ENCODE measurements around the gene GTF2B.
"Not testable (repeated sequence)": the region's sequence is repeated elsewhere in the genome, so short reads cannot be mapped to it uniquely, and the experiment has no call there.

- TF ChIP-seq, protein P1, sequence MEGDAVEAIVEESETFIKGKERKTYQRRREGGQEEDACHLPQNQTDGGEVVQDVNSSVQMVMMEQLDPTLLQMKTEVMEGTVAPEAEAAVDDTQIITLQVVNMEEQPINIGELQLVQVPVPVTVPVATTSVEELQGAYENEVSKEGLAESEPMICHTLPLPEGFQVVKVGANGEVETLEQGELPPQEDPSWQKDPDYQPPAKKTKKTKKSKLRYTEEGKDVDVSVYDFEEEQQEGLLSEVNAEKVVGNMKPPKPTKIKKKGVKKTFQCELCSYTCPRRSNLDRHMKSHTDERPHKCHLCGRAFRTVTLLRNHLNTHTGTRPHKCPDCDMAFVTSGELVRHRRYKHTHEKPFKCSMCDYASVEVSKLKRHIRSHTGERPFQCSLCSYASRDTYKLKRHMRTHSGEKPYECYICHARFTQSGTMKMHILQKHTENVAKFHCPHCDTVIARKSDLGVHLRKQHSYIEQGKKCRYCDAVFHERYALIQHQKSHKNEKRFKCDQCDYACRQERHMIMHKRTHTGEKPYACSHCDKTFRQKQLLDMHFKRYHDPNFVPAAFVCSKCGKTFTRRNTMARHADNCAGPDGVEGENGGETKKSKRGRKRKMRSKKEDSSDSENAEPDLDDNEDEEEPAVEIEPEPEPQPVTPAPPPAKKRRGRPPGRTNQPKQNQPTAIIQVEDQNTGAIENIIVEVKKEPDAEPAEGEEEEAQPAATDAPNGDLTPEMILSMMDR (IDR thresholded peaks at IDR 0.05): not testable (repeated sequence)
- TF ChIP-seq POLR2A (IDR thresholded peaks at IDR 0.05): not testable (repeated sequence)
These were observed 71.7 kb downstream of the GTF2B start for GRCh38 chr1:88819642-88820041.
